Mesothelial cell of epicardium (in vitro differentiated cells): ENCODE data around the gene ATF3. TPM values are rescaled to one million over a fixed set of nuclear protein-coding genes. Genes with fewer than 3 reads are reported as not detected.

Source experiments
- DNase-seq, 2 experiments: peaks; one replicate each; pipeline ENCODE4 v3.0.0; 2021; ENCODE audit warnings: low spot score in 2 of 2; ENCODE audit not compliant: unreplicated experiment in 2 of 2
- H3K27ac Mint-ChIP-seq: 2 replicates; pipeline ENCODE4 v1.8.0; 2021; ENCODE audit warnings: mixed read lengths
- H3K27me3 Mint-ChIP-seq: 2 replicates; pipeline ENCODE4 v1.8.0; 2021; ENCODE audit warnings: low read depth, mixed read lengths
- H3K36me3 Mint-ChIP-seq: 2 replicates; pipeline ENCODE4 v1.8.0; 2021; ENCODE audit warnings: mixed read lengths
- H3K4me1 Mint-ChIP-seq: 2 replicates; pipeline ENCODE4 v1.8.0; 2021; ENCODE audit warnings: mixed read lengths
- H3K4me3 Mint-ChIP-seq: 2 replicates; pipeline ENCODE4 v1.8.0; 2021; ENCODE audit warnings: mild to moderate bottlenecking, moderate library complexity, mixed read lengths
- H3K9me3 Mint-ChIP-seq: 2 replicates; pipeline ENCODE4 v1.8.0; 2021; ENCODE audit warnings: mixed read lengths
- CTCF ChIP-seq: fragments of 200-600 bp; sonication (generic); IDR thresholded peaks from one replicate; pipeline ENCODE4 v1.5.0; 2021; ENCODE audit warnings: antibody characterized with exemption; ENCODE audit not compliant: unreplicated experiment
- total RNA-seq: library from RNA; stranded (reverse); gene quantifications from 3 replicates; pipeline ENCODE4 v1.2.1, GENCODE V29; 2021

ATF3 gene
- total RNA-seq, 1 donor from 2014 or later, result 147 TPM

GRCh38 chr1:212670301-212670700, 61.7 kb downstream of the ATF3 start:
- Mint-ChIP-seq H3K4me1 (peaks cover 40% of the 10 kb centered on the region), H3K27me3 (peaks cover 8% of the 10 kb centered on the region)

More at GRCh38 chr1:212670301-212670700, 61.7 kb downstream of the ATF3 start:
- Mint-ChIP-seq H3K4me3 (no peak overlapping the region), H3K36me3 (no peaks in the 10 kb centered on the region), H3K9me3 (no peaks in the 10 kb centered on the region), H3K27ac (no peak overlapping the region)
- DNase-seq, result no peak
- no peak for TF ChIP-seq CTCF

Other genes with a start within 250 kb of the ATF3 start
- 18.6 to 21.7 TPM (median 21.1 TPM) in 3 replicates for gene PACC1, start 193.9 kb upstream of the ATF3 start, total RNA-seq
- 35.8 to 39.3 TPM (median 36.2 TPM) in 3 replicates for gene NENF, start 175.8 kb upstream of the ATF3 start, total RNA-seq
- gene BATF3, start 91.1 kb downstream of the ATF3 start, total RNA-seq, result 0.84 to 1.0 TPM (median 1.0 TPM) in 3 replicates
- 26.1 to 29.0 TPM (median 26.6 TPM) in 3 replicates for gene NSL1, start 183.0 kb downstream of the ATF3 start, total RNA-seq
- 11.3 to 15.1 TPM (median 14.3 TPM) in 3 replicates for gene TATDN3, start 183.1 kb downstream of the ATF3 start, total RNA-seq
- 0.65 to 0.78 TPM in 2 of 3 replicates, not detected in the other for gene SPATA45, start 238.9 kb downstream of the ATF3 start, total RNA-seq
- gene FLVCR1, start 249.5 kb downstream of the ATF3 start, total RNA-seq, result 19.8 to 23.1 TPM (median 21.2 TPM) in 3 replicates